GDM1 (cell line): Measurements from ENCODE around the gene SARM1.

Experiments used
- DNase-seq: peaks from one replicate; lab custom pipeline; 2025; lab: John Stamatoyannopoulos, UW

SARM1 gene

GRCh38 chr17:28341516-28341915 lies 30.0 kb upstream of the SARM1 start:
- DNase-seq, result no peak

- no peak for DNase-seq
Observed at GRCh38 chr17:28342313-28342712, 29.2 kb upstream of the SARM1 start.

GRCh38 chr17:28343491-28343932 lies 28.0 kb upstream of the SARM1 start:
- no peak for DNase-seq

- DNase-seq, result no peak
Observed at GRCh38 chr17:28344011-28344410, 27.5 kb upstream of the SARM1 start.

- no peak for DNase-seq
Observed at GRCh38 chr17:28344435-28344901, 27.0 kb upstream of the SARM1 start.

- DNase-seq, result no peak
Observed at GRCh38 chr17:28345419-28346198, 25.9 kb upstream of the SARM1 start.

- DNase-seq, result no peak
Observed at GRCh38 chr17:28346199-28346580, 25.3 kb upstream of the SARM1 start.

GRCh38 chr17:28346746-28347246 lies 24.7 kb upstream of the SARM1 start:
- DNase-seq, result no peak

- DNase-seq, result no peak
Observed at GRCh38 chr17:28347261-28347891, 24.1 kb upstream of the SARM1 start.

- DNase-seq, result no peak
Observed at GRCh38 chr17:28348979-28349378, 22.5 kb upstream of the SARM1 start.

GRCh38 chr17:28350271-28350670 lies 21.2 kb upstream of the SARM1 start:
- no peak for DNase-seq

- DNase-seq, result peak; percentile 91
Observed at GRCh38 chr17:28357061-28357900, 14.2 kb upstream of the SARM1 start, which contains the start of gene POLDIP2. Gene POLDIP2, minus strand, starts transcription at chr17:28357527. Its CDS starts 79 bp downstream, at chr17:28357448.

- no peak for DNase-seq
Observed at GRCh38 chr17:28357901-28358197, 13.6 kb upstream of the SARM1 start.

- no peak for DNase-seq
Observed at GRCh38 chr17:28363186-28363585, 8.3 kb upstream of the SARM1 start.

- DNase-seq, result no peak
Observed at GRCh38 chr17:28363776-28364650, 7.5 kb upstream of the SARM1 start.

- DNase-seq, result no peak
Observed at GRCh38 chr17:28364665-28365363, 6.7 kb upstream of the SARM1 start, which contains the start of gene SEBOX. Gene SEBOX, minus strand, starts transcription at chr17:28365199. Its CDS starts 48 bp downstream, at chr17:28365151.

GRCh38 chr17:28365487-28365886 lies 6.0 kb upstream of the SARM1 start:
- no peak for DNase-seq

- no peak for DNase-seq
Observed at GRCh38 chr17:28366605-28367004, 4.9 kb upstream of the SARM1 start.

- no peak for DNase-seq
Observed at GRCh38 chr17:28367641-28368305, 3.7 kb upstream of the SARM1 start.

GRCh38 chr17:28368306-28368831 lies 3.1 kb upstream of the SARM1 start:
- no peak for DNase-seq
